ENCODE measurements around the gene SYT1.

DNA sequence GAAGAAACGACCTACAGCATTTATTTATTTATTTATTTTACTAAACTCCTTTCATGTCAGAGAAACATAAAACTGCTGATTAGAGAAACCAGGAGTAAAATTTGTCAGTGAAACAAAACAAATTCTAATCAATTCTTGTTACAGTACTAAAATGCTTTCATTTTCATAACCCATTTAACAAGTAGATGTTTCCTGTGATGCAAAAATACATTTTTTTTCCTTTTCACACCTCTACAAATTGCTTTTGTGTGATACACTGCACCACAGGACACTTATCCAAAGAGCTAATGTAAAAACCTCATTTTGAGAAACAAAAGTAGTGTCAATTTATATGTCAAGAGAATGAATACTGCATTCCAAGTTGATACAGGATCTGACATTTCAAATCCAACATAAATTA is 155.1 kb downstream of the SYT1 start:
- TF ChIP-seq EZH2 (IDR thresholded peaks at IDR 0.05; ENCODE audit: borderline replicate concordance, low read length): no peak
- TF ChIP-seq, protein P1, sequence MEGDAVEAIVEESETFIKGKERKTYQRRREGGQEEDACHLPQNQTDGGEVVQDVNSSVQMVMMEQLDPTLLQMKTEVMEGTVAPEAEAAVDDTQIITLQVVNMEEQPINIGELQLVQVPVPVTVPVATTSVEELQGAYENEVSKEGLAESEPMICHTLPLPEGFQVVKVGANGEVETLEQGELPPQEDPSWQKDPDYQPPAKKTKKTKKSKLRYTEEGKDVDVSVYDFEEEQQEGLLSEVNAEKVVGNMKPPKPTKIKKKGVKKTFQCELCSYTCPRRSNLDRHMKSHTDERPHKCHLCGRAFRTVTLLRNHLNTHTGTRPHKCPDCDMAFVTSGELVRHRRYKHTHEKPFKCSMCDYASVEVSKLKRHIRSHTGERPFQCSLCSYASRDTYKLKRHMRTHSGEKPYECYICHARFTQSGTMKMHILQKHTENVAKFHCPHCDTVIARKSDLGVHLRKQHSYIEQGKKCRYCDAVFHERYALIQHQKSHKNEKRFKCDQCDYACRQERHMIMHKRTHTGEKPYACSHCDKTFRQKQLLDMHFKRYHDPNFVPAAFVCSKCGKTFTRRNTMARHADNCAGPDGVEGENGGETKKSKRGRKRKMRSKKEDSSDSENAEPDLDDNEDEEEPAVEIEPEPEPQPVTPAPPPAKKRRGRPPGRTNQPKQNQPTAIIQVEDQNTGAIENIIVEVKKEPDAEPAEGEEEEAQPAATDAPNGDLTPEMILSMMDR (conservative IDR thresholded peaks at IDR 0.05 in 1 of 2, IDR thresholded peaks at IDR 0.05 in 1 of 2; ENCODE audit: extremely low read depth in 1 of 2, insufficient read depth in 1 of 2, low read depth in 1 of 2, low read length in 2 of 2): no peak

All from mammary epithelial cell (primary cell).